Measurements from ENCODE around the gene ITGBL1.

Gene ITGBL1

GRCh38 chr13:101570410-101570809 lies 117.9 kb downstream of the ITGBL1 start:
- DNase-seq: no peak

DNA sequence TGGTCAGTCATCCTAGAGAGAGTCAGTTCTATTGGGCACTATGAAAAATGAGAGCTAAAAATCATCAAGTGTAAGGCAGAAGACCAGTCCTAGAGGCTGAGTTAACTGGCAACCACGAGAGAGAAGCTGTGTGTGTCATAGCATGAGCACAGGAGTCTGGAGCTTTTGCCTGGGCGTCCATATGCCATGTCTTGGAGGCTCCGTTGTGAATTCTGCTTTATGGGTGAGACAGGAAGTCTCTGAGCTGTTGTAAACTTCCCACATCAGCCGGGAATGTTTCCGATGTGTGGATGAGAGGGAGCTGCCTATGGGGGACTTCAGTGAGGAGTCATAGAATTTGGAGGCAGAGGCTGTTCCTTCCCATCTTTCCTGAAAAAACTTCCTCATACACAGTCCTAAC lies 120.0 kb downstream of the ITGBL1 start:
- DNase-seq: no peak

GRCh38 chr13:101575581-101575980 lies 123.1 kb downstream of the ITGBL1 start:
- DNase-seq: no peak

DNA sequence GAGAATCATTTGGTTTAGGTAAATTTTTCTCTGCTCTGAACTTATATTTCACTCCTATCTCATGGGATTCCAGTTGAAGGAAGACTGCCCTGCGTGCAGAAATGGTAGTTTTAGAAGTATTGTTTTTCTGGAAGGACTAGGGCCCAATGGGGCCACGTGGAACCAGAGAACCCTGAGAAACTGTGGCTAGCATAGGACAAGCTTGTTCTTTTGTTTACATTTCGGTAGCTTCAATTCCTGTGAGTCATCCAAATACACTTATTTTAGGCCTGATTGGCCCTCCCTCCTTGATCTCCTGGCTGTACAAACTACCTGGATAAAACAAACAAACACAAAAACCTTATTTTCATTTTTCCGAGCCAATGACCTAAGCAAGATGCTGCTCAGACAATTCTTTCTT lies 124.0 kb downstream of the ITGBL1 start:
- DNase-seq: no peak

- DNase-seq: no peak
Measured at GRCh38 chr13:101576977-101577376, 124.5 kb downstream of the ITGBL1 start.

GRCh38 chr13:101579281-101579802 lies 126.9 kb downstream of the ITGBL1 start:
- DNase-seq: no peak

DNA sequence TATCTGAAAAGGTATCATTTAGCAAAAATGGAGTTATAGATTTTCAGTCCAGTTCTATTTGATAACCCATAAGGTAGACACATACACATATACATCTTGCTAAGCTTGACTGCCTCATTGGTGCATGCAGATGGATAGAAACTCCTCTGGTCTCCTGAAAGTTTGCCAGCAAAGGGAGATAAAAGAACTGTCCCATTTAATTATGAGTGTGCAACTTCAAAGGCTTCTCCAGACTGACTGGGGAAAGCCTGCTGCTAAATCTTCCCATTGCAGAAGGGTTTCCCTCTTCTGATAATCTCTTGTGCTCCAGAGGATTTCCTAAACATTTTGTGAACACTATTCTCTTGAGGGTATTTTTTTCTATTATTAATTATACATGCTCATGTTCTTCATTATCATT lies 131.9 kb downstream of the ITGBL1 start:
- DNase-seq: no peak

DNA sequence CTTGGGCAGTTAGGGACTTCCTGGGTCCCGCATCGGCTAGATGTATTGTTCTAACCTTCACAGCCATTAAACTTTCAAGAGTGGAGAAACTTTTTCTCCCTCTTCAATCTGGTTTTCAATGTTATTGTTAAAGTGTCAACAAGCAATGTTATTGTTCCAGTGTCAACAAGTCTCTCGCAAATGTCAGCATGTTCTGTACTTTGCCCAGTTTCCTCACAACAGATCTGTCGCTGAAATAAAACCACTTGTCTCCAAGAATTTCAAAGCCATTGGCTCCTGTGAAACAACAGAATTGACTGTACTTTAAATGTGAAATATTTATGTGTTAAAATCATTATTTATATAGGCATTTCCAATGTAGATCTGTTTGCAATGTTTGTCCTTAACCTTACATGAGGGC lies 138.0 kb downstream of the ITGBL1 start:
- DNase-seq: no peak

DNA sequence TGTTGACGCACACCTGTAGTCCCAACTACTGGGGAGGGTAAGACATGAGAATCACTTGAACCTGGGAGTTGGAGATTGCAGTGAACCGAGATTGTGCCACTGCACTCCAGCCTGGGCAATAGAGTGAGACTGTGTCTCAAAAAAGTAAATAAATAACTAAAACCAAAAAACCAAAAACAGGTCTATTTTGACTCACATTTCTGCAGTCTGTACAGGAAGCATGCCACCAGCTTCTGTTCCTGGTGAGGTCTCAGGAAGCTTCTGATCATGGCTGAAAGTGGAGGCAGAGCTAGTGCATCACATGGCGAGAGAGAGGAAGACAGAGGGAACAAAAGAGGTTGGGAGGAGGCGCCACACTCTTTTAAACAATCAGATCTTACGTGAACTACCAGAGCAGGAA lies 142.5 kb downstream of the ITGBL1 start:
- DNase-seq: no peak

- DNase-seq: no peak
Measured at GRCh38 chr13:101596803-101597202, 144.3 kb downstream of the ITGBL1 start.

DNA sequence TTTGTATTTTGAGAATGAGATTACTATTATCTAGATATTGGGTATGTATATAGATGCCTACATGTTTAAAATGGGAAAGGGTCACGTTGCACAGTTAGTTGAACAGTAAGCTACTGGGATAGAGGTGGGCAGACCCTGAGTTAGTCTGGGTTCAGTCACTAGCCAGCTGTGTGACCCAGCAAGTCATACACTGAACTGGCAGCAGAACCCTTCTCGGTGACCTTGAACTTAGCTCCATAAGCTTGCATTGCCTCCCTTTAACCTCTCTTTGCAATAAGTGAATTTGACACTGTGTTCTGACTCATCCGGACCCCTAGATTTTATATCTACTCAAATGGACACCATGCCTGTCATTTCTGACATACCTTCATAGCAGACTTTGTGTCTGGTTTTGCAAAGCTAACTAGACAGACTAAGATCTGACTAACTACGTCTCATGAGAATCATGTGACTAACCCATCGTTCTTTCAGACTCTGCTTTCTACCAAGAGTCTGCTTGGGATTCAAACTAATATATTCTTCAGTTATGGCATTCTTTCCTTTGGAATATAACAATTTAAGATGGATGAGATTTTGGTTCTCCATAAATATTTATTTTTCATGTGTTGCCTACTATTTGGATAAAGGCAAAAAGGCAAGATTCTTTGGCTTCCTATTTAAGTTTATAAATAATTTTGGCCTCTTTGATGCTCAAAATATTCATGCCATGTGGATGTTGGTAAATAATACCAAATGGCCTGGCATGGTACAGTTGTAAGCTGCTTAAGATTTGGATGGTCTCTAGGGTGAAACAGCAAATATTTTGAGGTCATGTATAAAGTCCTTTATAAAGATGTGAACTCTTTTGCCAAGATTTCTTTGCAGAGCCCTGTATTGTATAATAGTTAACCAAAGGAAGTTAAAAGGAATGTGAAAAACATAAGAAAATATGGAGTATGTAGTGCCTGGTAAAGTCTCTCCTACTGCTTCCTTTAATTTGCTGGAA lies 159.3 kb downstream of the ITGBL1 start:
- DNase-seq: no peak

DNA sequence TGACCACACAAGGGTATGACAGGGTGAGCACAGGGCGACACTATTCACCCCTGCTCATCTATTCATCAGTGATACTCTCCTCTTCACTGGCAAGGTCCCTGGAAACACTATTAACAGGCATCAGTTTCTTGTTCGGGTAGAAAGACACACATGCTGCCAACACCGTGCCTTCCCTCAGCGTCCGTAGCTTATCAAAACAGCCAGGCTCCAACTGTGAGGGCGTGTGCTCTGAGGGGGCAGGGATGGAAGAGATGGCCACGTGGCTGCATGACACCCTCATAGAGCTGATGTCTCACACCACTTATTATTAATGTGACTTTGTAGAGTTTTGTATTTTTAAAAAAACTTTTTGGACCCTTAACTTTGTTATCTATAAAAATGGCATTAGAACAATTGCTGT lies 160.3 kb downstream of the ITGBL1 start:
- DNase-seq: no peak

- no peak for DNase-seq
Measured at GRCh38 chr13:101614491-101614890, 162.0 kb downstream of the ITGBL1 start.

DNA sequence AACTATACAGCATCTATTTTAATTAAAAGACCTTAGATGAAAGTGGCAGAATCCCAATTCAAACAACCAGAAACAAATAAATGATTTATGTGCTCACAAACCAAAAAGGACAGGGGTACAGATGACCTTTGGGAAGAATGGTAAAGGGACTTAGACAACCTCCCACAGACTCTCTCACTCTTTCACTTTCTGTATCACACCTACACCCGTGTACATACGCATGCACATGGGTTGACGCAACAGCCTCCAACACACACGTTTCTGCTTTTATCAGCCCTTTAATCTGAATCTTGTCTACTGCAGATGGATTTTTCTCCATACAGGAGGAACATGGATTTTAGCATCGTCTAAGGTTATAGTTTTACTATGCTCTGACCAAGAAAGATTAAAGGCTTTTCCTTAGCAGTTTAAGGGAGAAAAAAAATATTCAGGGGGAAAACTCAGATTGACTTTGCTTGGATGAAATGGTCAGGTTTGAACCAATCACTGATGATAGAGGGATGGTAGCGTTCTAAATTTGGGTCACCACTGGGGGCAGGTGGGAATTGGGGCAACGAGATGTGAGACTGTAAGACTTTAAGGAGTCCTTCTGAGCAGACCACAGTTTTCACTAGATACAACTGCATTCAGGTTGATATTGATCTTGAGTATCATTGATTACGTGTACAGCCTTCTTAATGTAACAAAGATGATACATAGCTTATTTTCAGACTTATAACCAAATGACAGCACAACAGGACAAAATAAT lies 166.1 kb downstream of the ITGBL1 start:
- DNase-seq: no peak

GRCh38 chr13:101621099-101621498 lies 168.6 kb downstream of the ITGBL1 start:
- DNase-seq: no peak

DNA sequence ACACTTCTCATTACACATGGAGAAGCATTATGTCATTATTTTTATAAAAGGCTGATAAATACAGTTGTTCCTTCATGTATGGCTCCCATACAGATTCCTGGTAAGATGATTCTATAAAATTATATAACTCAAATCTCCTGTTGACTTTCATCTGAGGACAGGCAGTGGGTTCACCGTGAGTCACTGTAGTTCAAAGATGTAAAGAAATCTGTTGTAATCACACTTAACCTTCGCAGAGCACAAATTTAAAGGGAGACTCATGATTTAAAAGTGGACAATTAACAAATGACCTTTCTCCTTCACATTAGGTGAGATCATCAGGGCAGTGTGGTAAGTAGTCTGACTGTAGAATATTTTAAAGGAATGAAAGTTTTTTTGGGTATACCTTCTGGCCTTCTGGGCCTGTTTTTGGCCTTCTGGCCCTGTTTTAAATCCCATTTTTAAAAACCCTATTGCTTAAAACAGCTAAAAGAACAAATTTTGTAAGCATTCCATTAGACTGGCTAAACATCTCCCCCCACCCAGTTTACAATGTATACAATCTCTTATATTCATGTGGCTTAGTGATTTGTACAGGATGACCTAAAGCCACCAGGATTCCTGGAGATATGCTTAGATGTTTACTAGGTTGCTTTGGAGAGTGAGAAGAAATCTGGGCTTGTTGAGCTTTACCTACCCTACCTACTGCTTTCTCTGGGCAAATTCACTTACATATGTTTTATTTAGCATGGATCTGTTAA lies 171.2 kb downstream of the ITGBL1 start:
- no peak for DNase-seq

GRCh38 chr13:101624210-101624922 lies 171.9 kb downstream of the ITGBL1 start:
- no peak for DNase-seq

DNA sequence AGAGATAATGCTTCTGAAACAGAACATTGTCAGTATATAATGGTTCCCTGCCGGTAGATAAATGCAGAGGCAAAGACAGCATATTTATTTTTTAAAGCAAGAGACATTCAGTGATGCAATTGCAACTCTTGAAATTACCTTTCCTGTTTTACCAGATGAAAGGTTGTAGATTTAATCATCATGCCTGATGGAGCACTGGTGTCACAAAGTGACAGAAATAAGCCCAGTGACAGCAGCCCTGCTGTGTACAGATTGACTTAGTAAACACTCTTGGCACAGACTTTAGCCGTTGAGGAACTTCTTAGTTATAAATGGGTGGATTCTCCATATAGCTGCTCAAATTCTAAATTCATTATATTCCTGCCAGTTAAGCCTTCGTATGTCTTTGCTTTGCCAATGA lies 172.5 kb downstream of the ITGBL1 start:
- DNase-seq: no peak

GRCh38 chr13:101626925-101627555 lies 174.6 kb downstream of the ITGBL1 start:
- no peak for DNase-seq

DNA sequence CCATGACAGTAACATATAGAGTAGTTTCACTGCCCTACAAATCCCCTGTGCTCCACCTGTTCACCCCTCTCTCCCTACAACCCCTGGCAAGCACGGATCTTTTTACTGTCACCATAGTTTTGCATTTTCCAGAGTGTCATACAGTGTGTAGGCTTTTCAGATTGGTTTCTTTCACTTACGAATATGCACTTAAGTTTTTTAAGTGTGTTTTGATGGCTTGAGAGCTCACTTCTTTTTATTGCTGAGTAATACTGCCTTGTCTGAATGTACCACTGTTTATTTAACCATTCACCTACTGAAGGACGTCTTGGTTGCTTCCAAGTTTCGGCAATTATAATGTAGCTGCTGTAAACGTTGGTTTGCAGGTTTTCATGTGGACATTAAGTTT lies 175.1 kb downstream of the ITGBL1 start:
- no peak for DNase-seq

- DNase-seq: no peak
Measured at GRCh38 chr13:101628900-101629299, 176.4 kb downstream of the ITGBL1 start.

DNA sequence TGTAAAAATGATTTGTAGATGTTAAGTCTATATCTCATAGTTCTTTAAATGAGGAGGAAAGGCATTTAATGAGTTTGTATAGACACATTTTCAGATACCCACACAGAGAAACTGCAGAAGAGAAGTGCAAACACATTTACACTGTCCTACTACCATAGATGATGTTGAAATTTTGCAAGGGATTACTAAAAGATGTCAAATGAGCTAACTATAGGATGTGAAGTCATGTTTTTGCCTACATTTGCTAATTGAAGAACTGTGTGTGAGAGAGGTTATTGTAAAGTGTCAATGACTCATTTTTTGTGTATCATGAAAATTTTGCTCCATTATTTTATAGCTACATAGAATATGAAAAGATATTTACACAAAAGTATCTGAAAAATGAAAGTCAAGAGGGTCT lies 178.9 kb downstream of the ITGBL1 start:
- DNase-seq: no peak

Data from NCI-H2029 (cell line).